HEK293 (cell line): Measurements from ENCODE around the gene HINT3.

Experiments
- CTCF ChIA-PET: fragments of 350-600 bp; formaldehyde crosslinking; extraction: SDS; loops from one replicate; lab custom pipeline; 2021; ENCODE audit warnings: antibody characterized with exemption; lab: Yijun Ruan, JAX
- POLR2A ChIA-PET: fragments of 300-600 bp; formaldehyde crosslinking; extraction: SDS; loops from one replicate; lab custom pipeline; 2020; ENCODE audit warnings: antibody characterized with exemption, inconsistent platforms; lab: Yijun Ruan, JAX
- H3K27ac ChIP-seq: fragments of 200-500 bp; sonication (Bioruptor generic); 2 replicates; pipeline ENCODE4 v1.5.1; 2014; ENCODE audit warnings: low read depth, low read length, control low read depth, inconsistent platforms; ENCODE audit errors: extremely low read depth
- H3K36me3 ChIP-seq, 2 experiments: fragments of 200-500 bp in 1 of 2; sonication (Bioruptor generic) in 1 of 2; 1 replicate in 1 of 2; 2 replicates in 1 of 2; pipeline ENCODE4 v1.5.1; 2014 to 2017; ENCODE audit warnings: inconsistent platforms in 2 of 2, low read length in 2 of 2; ENCODE audit not compliant: control insufficient read depth in 2 of 2, insufficient read depth in 1 of 2
- H3K4me1 ChIP-seq: fragments of 200-500 bp; sonication (Bioruptor generic); 2 replicates; pipeline ENCODE4 v1.5.1; 2014; ENCODE audit warnings: mild to moderate bottlenecking, low read length, inconsistent platforms; ENCODE audit not compliant: control insufficient read depth, insufficient read depth
- H3K4me3 ChIP-seq: 2 replicates; pipeline ENCODE4 v1.5.1; 2011; ENCODE audit warnings: low read depth, mild to moderate bottlenecking, control low read depth, low read length, moderate library complexity
- H3K9me3 ChIP-seq: fragments of 200-500 bp; sonication (Bioruptor generic); 2 replicates; pipeline ENCODE4 v1.5.1; 2014; ENCODE audit warnings: low read depth, low read length, inconsistent platforms; ENCODE audit not compliant: control insufficient read depth, insufficient read depth
- GLI4 ChIP-seq: fragments of 450-650 bp; formaldehyde crosslinking; IDR thresholded peaks from 2 replicates; pipeline ENCODE4 v1.5.1; 2016; ENCODE audit warnings: missing biosample characterization, missing genetic modification characterization
- GLIS1 ChIP-seq: fragments of 450-650 bp; formaldehyde crosslinking; IDR thresholded peaks from 2 replicates; pipeline ENCODE4 v1.5.1; 2016; ENCODE audit warnings: missing biosample characterization, missing genetic modification characterization
- KLF17 ChIP-seq: fragments of 450-650 bp; formaldehyde crosslinking; IDR thresholded peaks from 2 replicates; pipeline ENCODE4 v1.5.1; 2016; ENCODE audit warnings: missing biosample characterization, missing genetic modification characterization
- KLF9 ChIP-seq: fragments of 450-650 bp; formaldehyde crosslinking; IDR thresholded peaks from 2 replicates; pipeline ENCODE4 v1.5.1; 2016; ENCODE audit warnings: missing biosample characterization, missing genetic modification characterization, low read depth
- REST ChIP-seq: fragments of 450-650 bp; formaldehyde crosslinking; IDR thresholded peaks from 2 replicates; pipeline ENCODE4 v1.5.1; 2016; ENCODE audit warnings: missing biosample characterization, missing genetic modification characterization
- TCF7L2 ChIP-seq: IDR thresholded peaks from 2 replicates; pipeline ENCODE4 v1.6.1; 2011; ENCODE audit warnings: low read depth, mild to moderate bottlenecking, inconsistent platforms, low read length, moderate library complexity, borderline replicate concordance
- TSHZ1 ChIP-seq: fragments of 450-650 bp; formaldehyde crosslinking; IDR thresholded peaks from 2 replicates; pipeline ENCODE4 v1.5.1; 2016; ENCODE audit warnings: missing biosample characterization, missing genetic modification characterization, borderline replicate concordance
- ZBTB21 ChIP-seq: fragments of 450-650 bp; formaldehyde crosslinking; IDR thresholded peaks from 2 replicates; pipeline ENCODE4 v1.5.1; 2017; ENCODE audit warnings: missing biosample characterization, missing genetic modification characterization
- ZBTB6 ChIP-seq: fragments of 450-650 bp; formaldehyde crosslinking; IDR thresholded peaks from 2 replicates; pipeline ENCODE4 v1.5.1; 2017; ENCODE audit warnings: missing biosample characterization, missing genetic modification characterization
- ZNF169 ChIP-seq: fragments of 450-650 bp; formaldehyde crosslinking; IDR thresholded peaks from 2 replicates; pipeline ENCODE4 v1.5.1; 2016; ENCODE audit warnings: missing biosample characterization, missing genetic modification characterization
- ZNF175 ChIP-seq: fragments of 450-650 bp; formaldehyde crosslinking; IDR thresholded peaks from 2 replicates; pipeline ENCODE4 v1.5.1; 2016; ENCODE audit warnings: missing biosample characterization, missing genetic modification characterization
- ZNF223 ChIP-seq: fragments of 450-650 bp; formaldehyde crosslinking; IDR thresholded peaks from 2 replicates; pipeline ENCODE4 v1.5.1; 2016; ENCODE audit warnings: missing biosample characterization, missing genetic modification characterization
- ZNF423 ChIP-seq: fragments of 450-650 bp; formaldehyde crosslinking; IDR thresholded peaks from 2 replicates; pipeline ENCODE4 v1.5.1; 2016; ENCODE audit warnings: missing biosample characterization, missing genetic modification characterization
- ZNF426 ChIP-seq: fragments of 450-650 bp; formaldehyde crosslinking; IDR thresholded peaks from 2 replicates; pipeline ENCODE4 v1.5.1; 2017; ENCODE audit warnings: missing biosample characterization, missing genetic modification characterization, mild to moderate bottlenecking, inconsistent platforms, moderate library complexity
- ZNF433 ChIP-seq: fragments of 450-650 bp; formaldehyde crosslinking; IDR thresholded peaks from 2 replicates; pipeline ENCODE4 v1.5.1; 2016; ENCODE audit warnings: missing biosample characterization, missing genetic modification characterization, low read depth
- ZNF521 ChIP-seq: fragments of 450-650 bp; formaldehyde crosslinking; IDR thresholded peaks from 2 replicates; pipeline ENCODE4 v1.5.1; 2017; ENCODE audit warnings: missing biosample characterization, mild to moderate bottlenecking, missing genetic modification characterization
- ZNF549 ChIP-seq: fragments of 450-650 bp; IDR thresholded peaks from 2 replicates; pipeline ENCODE4 v1.5.1; 2018; ENCODE audit warnings: missing biosample characterization, missing genetic modification characterization, mild to moderate bottlenecking, inconsistent platforms, moderate library complexity
- ZNF670 ChIP-seq: fragments of 450-650 bp; formaldehyde crosslinking; IDR thresholded peaks from 2 replicates; pipeline ENCODE4 v1.5.1; 2016; ENCODE audit warnings: missing biosample characterization, missing genetic modification characterization, low read depth
- ZNF768 ChIP-seq: fragments of 450-650 bp; formaldehyde crosslinking; IDR thresholded peaks from 2 replicates; pipeline ENCODE4 v1.5.1; 2018; ENCODE audit warnings: missing biosample characterization, mild to moderate bottlenecking, missing genetic modification characterization

The HINT3 gene

GRCh38 chr6:125951323-125951722, 5.2 kb upstream of the HINT3 start:
- TF ChIP-seq ZNF768 (tag by site-specific recombination): no peak
- no peak for TF ChIP-seq ZBTB6 (tag by site-specific recombination)
- TF ChIP-seq ZNF426 (tag by site-specific recombination): no peak
- no peak for TF ChIP-seq ZNF549 (tag by site-specific recombination)
- TF ChIP-seq ZNF670 (tag by site-specific recombination): no peak
- no peak for TF ChIP-seq ZNF223 (tag by site-specific recombination)
- no peak for TF ChIP-seq ZNF423 (tag by site-specific recombination)
- TF ChIP-seq GLI4 (tag by site-specific recombination): no peak
- no peak for TF ChIP-seq ZNF433
- TF ChIP-seq ZBTB21: no peak
- TF ChIP-seq ZNF521 (tag by site-specific recombination): no peak
- TF ChIP-seq TSHZ1: no peak
- TF ChIP-seq ZNF169 (tag by site-specific recombination): no peak
- no peak for TF ChIP-seq REST (tag by site-specific recombination)
- TF ChIP-seq KLF9 (tag by site-specific recombination): no peak
- no peak for TF ChIP-seq TCF7L2
- TF ChIP-seq KLF17 (tag by site-specific recombination): no peak
- TF ChIP-seq ZNF175 (tag by site-specific recombination): no peak
- no peak for TF ChIP-seq GLIS1 (tag by site-specific recombination)
- TF ChIP-seq, all 188 proteins: peak for 0
- Histone ChIP-seq H3K4me3 (no peak overlapping the region), H3K9me3 (no peaks in the 10 kb centered on the region), H3K36me3 (no peaks in the 10 kb centered on the region), H3K27ac (no peak overlapping the region), H3K4me1 (peaks cover 3% of the 10 kb centered on the region; the same call in 1 of the 2 replicates)
- ChIA-PET POLR2A (interaction anchor here (0.6 to 2.8 kb wide), 2 partner anchors 86 to 160 kb away, joined by 3 to 17 read pairs; partner anchors contain the start of gene NCOA7), CTCF (interaction anchor here (0.6 to 5.3 kb wide), 13 partner anchors 11 to 640 kb away, joined by 3 to 31 read pairs (median 4); partner anchors contain the start of gene NCOA7)
